ENCODE data around the gene PECR. TPM values are rescaled to one million over a fixed set of nuclear protein-coding genes. Genes with fewer than 3 reads are reported as not detected.
"Not testable (repeated sequence)": the region's sequence is repeated elsewhere in the genome, so short reads cannot be mapped to it uniquely, and the experiment has no call there.

PECR gene
- polyA plus RNA-seq, 1 experiment, result 5.6 TPM

DNA sequence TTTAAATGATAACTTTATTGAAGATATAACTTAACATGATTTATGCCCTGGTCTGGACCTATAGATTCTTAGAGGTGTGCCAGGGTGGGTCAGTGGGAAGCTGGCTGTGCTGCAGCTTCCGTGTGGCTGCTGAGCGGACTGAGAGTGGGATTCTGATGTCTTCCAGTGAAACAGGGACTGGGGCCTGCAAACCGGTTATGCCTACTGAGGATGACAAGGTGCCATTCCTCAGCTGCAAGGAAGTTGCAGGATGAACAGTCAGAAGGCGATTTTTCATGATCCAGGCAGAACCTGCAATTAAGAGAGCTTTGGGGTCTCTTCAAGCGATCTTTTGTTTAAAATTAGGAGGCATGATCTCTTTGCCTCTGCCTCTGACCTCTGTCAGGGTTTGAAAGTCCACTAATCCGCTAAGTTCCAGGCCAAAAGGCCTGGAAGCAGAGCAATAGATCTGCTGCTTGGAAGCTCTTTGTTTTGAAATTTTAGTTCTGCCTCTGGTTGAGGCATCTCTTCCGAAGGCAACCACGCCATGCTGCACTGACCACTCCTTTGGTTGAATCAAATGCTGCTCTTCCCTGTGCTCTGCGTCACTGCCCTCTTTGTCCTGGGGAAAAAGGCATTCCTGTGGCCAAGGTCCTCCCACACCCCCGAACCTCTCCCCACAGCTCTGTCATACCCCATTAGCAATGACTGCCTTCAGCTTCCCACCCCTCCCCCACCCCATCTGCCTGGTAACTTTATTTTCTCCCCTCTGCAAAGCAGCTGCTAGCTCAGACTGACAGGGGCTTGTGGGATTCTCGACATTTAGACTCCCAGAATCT is 2.1 kb upstream of the PECR start:
- DNase-seq (ENCODE audit: low read depth), result no peak
- no peak overlapping the region for H3K4me3 ChIP-seq (ENCODE audit: low read depth, low read length)
- ChIA-PET POLR2A (interaction anchor here (0.8 kb wide), 1 partner anchor 174 kb away, joined by 3 read pairs; no protein-coding TSS in a partner anchor), CTCF (no interaction called here)
- no peaks in the 10 kb centered on the region for H3K27me3 ChIP-seq (ENCODE audit: control insufficient read depth, insufficient read depth, low read length)
- no peaks in the 10 kb centered on the region for H3K36me3 ChIP-seq (ENCODE audit: control insufficient read depth, insufficient read depth, low read length)
- TF ChIP-seq, protein P1, sequence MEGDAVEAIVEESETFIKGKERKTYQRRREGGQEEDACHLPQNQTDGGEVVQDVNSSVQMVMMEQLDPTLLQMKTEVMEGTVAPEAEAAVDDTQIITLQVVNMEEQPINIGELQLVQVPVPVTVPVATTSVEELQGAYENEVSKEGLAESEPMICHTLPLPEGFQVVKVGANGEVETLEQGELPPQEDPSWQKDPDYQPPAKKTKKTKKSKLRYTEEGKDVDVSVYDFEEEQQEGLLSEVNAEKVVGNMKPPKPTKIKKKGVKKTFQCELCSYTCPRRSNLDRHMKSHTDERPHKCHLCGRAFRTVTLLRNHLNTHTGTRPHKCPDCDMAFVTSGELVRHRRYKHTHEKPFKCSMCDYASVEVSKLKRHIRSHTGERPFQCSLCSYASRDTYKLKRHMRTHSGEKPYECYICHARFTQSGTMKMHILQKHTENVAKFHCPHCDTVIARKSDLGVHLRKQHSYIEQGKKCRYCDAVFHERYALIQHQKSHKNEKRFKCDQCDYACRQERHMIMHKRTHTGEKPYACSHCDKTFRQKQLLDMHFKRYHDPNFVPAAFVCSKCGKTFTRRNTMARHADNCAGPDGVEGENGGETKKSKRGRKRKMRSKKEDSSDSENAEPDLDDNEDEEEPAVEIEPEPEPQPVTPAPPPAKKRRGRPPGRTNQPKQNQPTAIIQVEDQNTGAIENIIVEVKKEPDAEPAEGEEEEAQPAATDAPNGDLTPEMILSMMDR (IDR thresholded peaks at IDR 0.05; ENCODE audit: insufficient read depth, low read depth, low read length), result no peak

DNA sequence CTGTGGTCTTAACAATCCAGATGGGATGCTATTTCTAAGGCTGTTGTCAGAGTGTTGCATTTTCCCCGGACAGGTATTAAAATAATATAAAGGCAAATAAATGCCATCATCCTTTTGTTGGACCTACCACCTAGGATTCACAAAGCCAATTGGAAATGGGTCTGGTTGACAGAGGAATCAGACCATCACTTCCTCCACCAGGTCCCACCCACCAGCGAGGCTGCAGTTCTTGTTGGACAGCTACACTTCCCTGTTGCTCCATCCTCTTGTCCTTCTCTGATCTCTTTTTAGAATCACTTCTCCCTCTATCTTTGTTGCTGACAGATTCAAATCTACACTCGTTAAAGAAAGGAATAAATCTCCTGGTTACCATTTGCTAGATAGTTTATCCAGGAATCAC is 1.2 kb upstream of the PECR start:
- Histone ChIP-seq H3K27me3 (ENCODE audit: control insufficient read depth, insufficient read depth, low read length) (no peaks in the 10 kb centered on the region), H3K36me3 (ENCODE audit: control insufficient read depth, insufficient read depth, low read length) (no peaks in the 10 kb centered on the region), H3K4me3 (ENCODE audit: low read depth, low read length) (no peak overlapping the region)
- no peak for DNase-seq (ENCODE audit: low read depth)
- ChIA-PET POLR2A (no interaction called here), CTCF (no interaction called here)
- TF ChIP-seq, protein P1 (IDR thresholded peaks at IDR 0.05; ENCODE audit: insufficient read depth, low read depth, low read length), result no peak

DNA sequence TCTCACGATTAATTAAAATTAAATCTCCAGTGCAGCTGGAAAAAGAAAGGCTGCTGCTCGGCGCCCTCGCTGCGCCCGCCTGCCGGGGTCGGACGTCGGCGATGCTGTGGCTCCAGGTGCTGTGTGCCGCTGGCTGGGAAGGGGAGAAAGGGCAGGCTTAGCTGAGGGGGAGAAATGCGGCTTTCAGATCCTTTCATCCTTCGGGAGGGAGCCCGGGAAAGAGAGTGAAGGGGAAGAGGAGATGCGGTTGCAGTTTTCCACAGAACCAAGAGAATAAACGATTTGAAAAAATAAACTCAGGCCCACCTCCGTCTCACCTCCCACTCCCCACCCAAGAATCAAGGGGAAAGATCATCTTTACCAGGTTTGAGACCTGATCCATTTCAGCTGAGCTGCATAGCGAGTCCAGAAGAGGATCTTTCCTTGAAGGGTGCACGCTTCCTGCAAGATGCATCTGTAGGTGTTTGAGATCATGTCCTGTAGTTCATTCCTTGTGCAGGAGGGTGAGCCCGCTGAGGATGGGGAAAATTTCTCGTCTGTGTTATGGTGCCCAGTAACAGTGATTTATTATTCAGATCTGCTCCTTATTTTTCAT is 605 bp upstream of the PECR start:
- CTCF ChIA-PET, result interaction anchor here (1.6 kb wide), 1 partner anchor 50 kb away, joined by 5 read pairs; no protein-coding TSS in a partner anchor
- TF ChIP-seq, protein P1 (IDR thresholded peaks at IDR 0.05; ENCODE audit: insufficient read depth, low read depth, low read length), result no peak
- POLR2A ChIA-PET, result interaction anchor here (0.6 kb wide), 1 partner anchor 255 kb away, joined by 5 read pairs; no protein-coding TSS in a partner anchor
- Histone ChIP-seq H3K4me3 (ENCODE audit: low read depth, low read length) (peak overlapping the region; percentile 61), H3K27me3 (ENCODE audit: control insufficient read depth, insufficient read depth, low read length) (no peaks in the 10 kb centered on the region), H3K36me3 (ENCODE audit: control insufficient read depth, insufficient read depth, low read length) (no peaks in the 10 kb centered on the region)
- DNase-seq (ENCODE audit: low read depth), result no peak

- TF ChIP-seq, protein P1 (IDR thresholded peaks at IDR 0.05; ENCODE audit: insufficient read depth, low read depth, low read length), result no peak
- no peak for DNase-seq (ENCODE audit: low read depth)
- Histone ChIP-seq H3K27me3 (ENCODE audit: control insufficient read depth, insufficient read depth, low read length) (no peaks in the 10 kb centered on the region), H3K36me3 (ENCODE audit: control insufficient read depth, insufficient read depth, low read length) (no peaks in the 10 kb centered on the region), H3K4me3 (ENCODE audit: low read depth, low read length) (peak overlapping the region; percentile 61)
- POLR2A ChIA-PET, result no interaction called here
- CTCF ChIA-PET, result interaction anchor here (0.6 to 1.6 kb wide), 2 partner anchors 16 to 49 kb away, joined by 3 to 5 read pairs; no protein-coding TSS in a partner anchor
These were observed 597 bp downstream of the PECR start for GRCh38 chr2:216081012-216081411.

GRCh38 chr2:216080048-216080447 is 1.6 kb downstream of the PECR start:
- H3K4me3 ChIP-seq (ENCODE audit: low read depth, low read length); H3K36me3 ChIP-seq (ENCODE audit: control insufficient read depth, insufficient read depth, low read length); CTCF ChIA-PET; DNase-seq (ENCODE audit: low read depth); H3K27me3 ChIP-seq (ENCODE audit: control insufficient read depth, insufficient read depth, low read length); POLR2A ChIA-PET: not testable (repeated sequence)

All from BJ (cell line).